Hepatocyte (in vitro differentiated cells): ENCODE measurements around the gene NTPCR. TPM values are rescaled to one million over a fixed set of nuclear protein-coding genes. Genes with fewer than 3 reads are reported as not detected.

Experiments used
- DNase-seq: peaks from one replicate; pipeline ENCODE4 v3.0.0-alpha.2; 2016; ENCODE audit warnings: low spot score
- H2AFZ ChIP-seq: fragments of 200-600 bp; sonication (generic); 2 replicates; pipeline ENCODE4 v1.6.0; 2016; ENCODE audit warnings: antibody characterized with exemption, mild to moderate bottlenecking
- H3K27ac ChIP-seq: fragments of 200-600 bp; sonication (generic); 2 replicates; pipeline ENCODE4 v1.5.1; 2016; ENCODE audit warnings: mild to moderate bottlenecking
- H3K27me3 ChIP-seq: fragments of 200-600 bp; sonication (generic); 2 replicates; pipeline ENCODE4 v1.6.1; 2016
- H3K36me3 ChIP-seq: fragments of 200-600 bp; sonication (generic); replicated peaks from 2 replicates; pipeline ENCODE4 v1.5.1; 2016; ENCODE audit warnings: low read depth; ENCODE audit not compliant: insufficient read depth
- H3K4me1 ChIP-seq: fragments of 200-600 bp; sonication (generic); 2 replicates; pipeline ENCODE4 v1.5.1; 2016; ENCODE audit warnings: mild to moderate bottlenecking, moderate library complexity; ENCODE audit not compliant: insufficient read depth
- H3K4me2 ChIP-seq: fragments of 200-600 bp; sonication (generic); 2 replicates; pipeline ENCODE4 v1.6.0; 2016
- H3K4me3 ChIP-seq: fragments of 200-600 bp; sonication (generic); 2 replicates; pipeline ENCODE4 v1.5.1; 2016; ENCODE audit warnings: mild to moderate bottlenecking
- H3K79me2 ChIP-seq: fragments of 200-600 bp; sonication (generic); 2 replicates; pipeline ENCODE4 v1.6.0; 2017; ENCODE audit warnings: mild to moderate bottlenecking
- H3K9me2 ChIP-seq: fragments of 200-600 bp; sonication (generic); replicated peaks from 2 replicates; pipeline ENCODE4 v1.6.0; 2017; ENCODE audit warnings: mild to moderate bottlenecking; ENCODE audit not compliant: insufficient read depth
- H3K9me3 ChIP-seq: fragments of 200-600 bp; sonication (generic); 2 replicates; pipeline ENCODE4 v1.5.1; 2016; ENCODE audit warnings: low read depth, mild to moderate bottlenecking
- H4K20me1 ChIP-seq: fragments of 200-600 bp; sonication (generic); 2 replicates; pipeline ENCODE4 v1.6.0; 2016; ENCODE audit warnings: mild to moderate bottlenecking; ENCODE audit not compliant: insufficient read depth, poor library complexity, severe bottlenecking
- CTCF ChIP-seq: fragments of 200-600 bp; sonication (generic); IDR thresholded peaks from 2 replicates; pipeline ENCODE4 v1.5.1; 2016; ENCODE audit warnings: antibody characterized with exemption, mild to moderate bottlenecking; ENCODE audit not compliant: poor library complexity
- EZH2 ChIP-seq: fragments of 200-600 bp; sonication (generic); IDR thresholded peaks from 2 replicates; pipeline ENCODE4 v1.6.1; 2016; ENCODE audit warnings: antibody characterized with exemption, mild to moderate bottlenecking, borderline replicate concordance
- EZH2phosphoT487 ChIP-seq: fragments of 200-600 bp; sonication (generic); IDR thresholded peaks from one replicate; pipeline ENCODE4 v1.6.1; 2018; ENCODE audit warnings: antibody characterized with exemption, mild to moderate bottlenecking, low read depth, moderate library complexity; ENCODE audit not compliant: unreplicated experiment, severe bottlenecking
- WGBS: methylation state at CpG from one replicate; pipeline ENCODE4 v1.1.6; 2016; ENCODE audit warnings: low lambda C conversion rate; ENCODE audit errors: missing lambda C conversion rate; 5-methylcytosine and 5-hydroxymethylcytosine counted together
- polyA plus RNA-seq: library from polyadenylated mRNA; unstranded; fragments of >200 nt; fragmentation: Nextera tagmentation; extraction: Ambion mirVana; gene quantifications from 2 replicates; pipeline ENCODE4 v1.2.1, GENCODE V29; 2016
- total RNA-seq: library from RNA; depleted of rRNA; stranded (reverse); fragments of >200 nt; gene quantifications from 2 replicates; pipeline ENCODE4 v1.2.3, GENCODE V29; 2014

The NTPCR gene
- total and polyA plus RNA-seq, 2 experiments from 2014 or later, result 32.1 to 52.9 TPM

- Histone ChIP-seq H3K4me3 (no peak overlapping the region), H3K9me2 (no peaks in the 10 kb centered on the region), H3K36me3 (no peaks in the 10 kb centered on the region), H3K27me3 (no peaks in the 10 kb centered on the region), H3K9me3 (no peaks in the 10 kb centered on the region), H4K20me1 (no peaks in the 10 kb centered on the region), H2AFZ (no peak overlapping the region), H3K79me2 (peaks cover 9% of the 10 kb centered on the region), H3K4me2 (peak overlapping the region; percentile 22), H3K27ac (no peak overlapping the region), H3K4me1 (peaks cover 24% of the 10 kb centered on the region)
- DNase-seq, result no peak
- no peak for TF ChIP-seq EZH2
- TF ChIP-seq EZH2phosphoT487, result no peak
- TF ChIP-seq CTCF, result no peak
- WGBS, result 68% methylated on average over 10 of the region's 10 CpGs
Observed at GRCh38 chr1:232962761-232963745, 12.6 kb downstream of the NTPCR start.

- Histone ChIP-seq H4K20me1 (no peaks in the 10 kb centered on the region), H3K36me3 (no peaks in the 10 kb centered on the region), H3K4me1 (peaks cover 32% of the 10 kb centered on the region), H2AFZ (no peak overlapping the region), H3K9me3 (no peaks in the 10 kb centered on the region), H3K27me3 (no peaks in the 10 kb centered on the region), H3K4me3 (no peak overlapping the region), H3K9me2 (no peaks in the 10 kb centered on the region), H3K4me2 (no peak overlapping the region), H3K79me2 (peaks cover 7% of the 10 kb centered on the region), H3K27ac (no peak overlapping the region)
- 68% methylated on average over 4 of the region's 4 CpGs for WGBS
- TF ChIP-seq EZH2 (no peak), CTCF (no peak), EZH2phosphoT487 (no peak)
- no peak for DNase-seq
Observed at GRCh38 chr1:232964601-232965000, 14.2 kb downstream of the NTPCR start.

- Histone ChIP-seq H3K79me2 (peaks cover 7% of the 10 kb centered on the region), H2AFZ (no peak overlapping the region), H3K9me2 (no peaks in the 10 kb centered on the region), H4K20me1 (no peaks in the 10 kb centered on the region), H3K4me2 (no peak overlapping the region), H3K9me3 (no peaks in the 10 kb centered on the region), H3K27ac (no peak overlapping the region), H3K27me3 (no peaks in the 10 kb centered on the region), H3K4me1 (peaks cover 32% of the 10 kb centered on the region), H3K4me3 (no peak overlapping the region), H3K36me3 (no peaks in the 10 kb centered on the region)
- TF ChIP-seq CTCF (no peak), EZH2 (no peak), EZH2phosphoT487 (no peak)
- DNase-seq, result no peak
- WGBS, result 71% methylated on average over 10 of the region's 10 CpGs
Observed at GRCh38 chr1:232965124-232965911, 14.9 kb downstream of the NTPCR start.
